NOMO-1 (cell line): ENCODE results near the gene ARHGAP33.

Experiments used
- DNase-seq, 2 experiments: peaks; one replicate each; lab custom pipeline; 2025; ENCODE audit not compliant: unreplicated experiment in 2 of 2; lab: John Stamatoyannopoulos, UW

Gene ARHGAP33

DNA sequence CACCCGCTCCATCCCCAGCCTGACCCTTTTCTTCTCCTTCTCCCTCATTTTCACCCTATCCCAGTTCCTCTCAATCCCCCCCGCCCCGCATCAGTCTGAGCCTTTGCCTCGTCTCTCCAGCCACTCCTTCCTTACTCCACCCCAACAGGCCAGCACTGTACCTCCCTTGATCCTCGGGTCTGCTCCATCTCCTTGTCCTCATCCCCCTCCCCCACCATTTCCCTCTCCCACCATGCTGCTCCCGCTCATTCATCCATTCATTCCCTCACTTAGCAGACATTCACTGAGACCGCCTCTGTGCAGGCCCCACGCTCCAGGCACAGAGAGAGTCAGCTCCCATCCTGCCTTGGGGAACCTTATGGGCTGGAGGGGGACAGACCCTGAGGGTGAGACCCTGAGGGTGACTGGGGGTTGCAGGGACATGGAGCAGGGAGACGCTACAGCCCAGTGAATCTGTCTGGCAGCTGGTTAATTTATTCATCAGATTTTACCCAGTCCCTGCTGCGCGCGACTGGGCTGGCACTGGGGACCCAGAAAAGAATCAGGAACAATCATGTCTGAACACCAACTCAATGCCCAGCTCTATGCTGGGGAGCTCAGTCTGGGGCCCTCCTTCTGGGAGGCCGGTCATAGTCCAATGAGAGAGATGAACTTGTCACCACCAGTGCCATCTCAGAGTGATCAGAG is 881 bp downstream of the ARHGAP33 start:
- no peak for DNase-seq

DNA sequence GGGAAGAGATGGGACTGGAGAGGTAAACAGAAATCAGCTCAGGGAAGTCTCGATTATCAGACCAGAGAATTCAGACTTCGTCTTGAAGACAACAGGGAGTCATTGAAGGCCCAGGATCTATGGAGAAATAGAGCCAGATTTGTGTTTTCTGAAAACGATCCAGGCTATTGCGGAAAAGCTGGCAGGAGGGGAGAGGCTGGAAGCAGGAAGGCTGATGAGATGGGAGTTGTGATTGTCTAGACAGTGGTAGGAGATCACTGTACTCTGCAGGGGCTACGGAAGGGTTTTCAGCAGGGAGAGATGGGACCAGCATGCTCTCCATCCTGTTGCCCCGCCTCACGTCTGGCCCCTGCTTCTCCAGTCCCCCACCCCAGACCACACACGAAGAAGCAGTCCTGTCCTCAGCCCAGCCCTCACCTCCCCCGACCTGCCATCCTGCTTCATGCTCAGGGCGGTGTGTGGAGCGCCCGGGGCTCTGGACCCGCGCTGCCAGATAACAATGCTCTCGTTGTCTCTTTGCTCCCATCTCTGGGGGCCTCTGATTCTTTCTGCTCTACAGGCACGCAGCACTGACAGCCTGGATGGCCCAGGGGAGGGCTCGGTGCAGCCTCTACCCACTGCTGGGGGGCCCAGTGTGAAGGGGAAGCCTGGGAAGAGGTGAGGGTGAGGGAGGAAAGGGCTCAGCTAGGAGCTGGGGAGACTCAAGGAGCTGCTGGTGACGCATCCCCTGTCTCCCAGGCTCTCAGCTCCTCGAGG is 1.9 kb downstream of the ARHGAP33 start:
- no peak for DNase-seq

DNA sequence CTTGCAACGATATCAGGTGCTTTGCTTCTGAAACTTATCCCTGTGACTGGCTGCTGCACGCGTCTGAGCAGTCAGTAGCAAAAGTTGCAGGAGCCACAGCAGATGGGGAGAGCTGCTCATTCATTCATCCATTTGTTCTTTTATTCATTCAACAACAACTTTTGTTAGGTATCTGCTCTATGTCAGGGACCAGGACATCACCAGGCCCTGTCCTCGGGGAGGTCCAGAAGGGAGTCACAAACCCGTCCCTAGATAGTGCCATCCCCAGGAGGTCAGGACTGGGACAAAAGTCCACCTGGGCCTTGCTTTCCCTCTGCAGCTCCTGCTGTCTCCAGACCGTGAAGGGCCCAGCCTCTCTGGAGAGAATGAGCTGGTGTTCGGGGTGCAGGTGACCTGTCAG is 2.6 kb downstream of the ARHGAP33 start:
- DNase-seq, result no peak

DNA sequence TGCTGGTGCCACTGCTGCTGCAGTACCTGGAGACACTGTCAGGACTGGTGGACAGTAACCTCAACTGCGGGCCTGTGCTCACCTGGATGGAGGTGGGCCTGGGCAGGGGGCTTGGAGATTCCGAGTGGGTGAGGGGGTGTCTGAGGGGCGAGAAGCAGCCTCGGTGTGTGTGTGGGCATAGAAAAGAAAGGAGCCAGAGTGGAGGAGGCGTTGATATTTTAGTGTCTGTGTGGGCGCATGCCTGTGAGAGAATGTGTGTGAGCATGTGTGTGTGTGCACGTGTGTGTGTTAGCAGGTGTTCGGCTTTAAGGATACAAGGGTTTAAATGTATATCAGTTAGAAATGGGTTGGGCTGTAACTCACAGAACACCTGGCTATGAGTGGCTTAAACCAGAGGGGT is 3.7 kb downstream of the ARHGAP33 start:
- no peak for DNase-seq

DNA sequence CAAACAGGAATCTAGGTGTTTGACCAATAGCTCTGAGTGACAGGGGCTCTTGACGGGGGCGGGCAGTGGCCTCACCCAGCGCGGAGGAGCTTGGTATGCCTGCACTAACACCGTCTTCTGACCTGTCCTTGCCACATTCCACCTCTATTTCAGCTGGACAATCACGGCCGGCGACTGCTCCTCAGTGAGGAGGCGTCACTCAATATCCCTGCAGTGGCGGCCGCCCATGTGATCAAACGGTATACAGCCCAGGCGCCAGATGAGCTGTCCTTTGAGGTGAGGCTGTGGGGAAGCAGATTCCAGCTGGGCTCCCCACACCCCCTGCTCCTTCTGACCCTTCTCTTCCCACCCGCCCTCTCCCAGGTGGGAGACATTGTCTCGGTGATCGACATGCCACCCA is 4.7 kb downstream of the ARHGAP33 start:
- no peak for DNase-seq

DNA sequence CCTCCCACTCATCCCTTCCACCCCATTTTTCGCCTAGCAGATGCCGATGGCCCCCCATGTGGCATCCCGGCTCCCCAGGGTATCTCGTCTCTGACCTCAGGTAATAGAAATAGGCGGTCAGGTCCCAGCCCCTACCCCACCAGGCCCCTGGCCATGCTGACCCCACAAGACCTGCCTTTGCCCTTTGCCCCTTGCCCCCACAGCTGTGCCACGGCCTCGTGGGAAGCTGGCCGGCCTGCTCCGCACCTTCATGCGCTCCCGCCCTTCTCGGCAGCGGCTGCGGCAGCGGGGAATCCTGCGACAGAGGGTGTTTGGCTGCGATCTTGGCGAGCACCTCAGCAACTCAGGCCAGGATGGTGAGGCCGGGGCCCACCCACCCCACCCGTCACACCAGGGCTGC is 5.4 kb downstream of the ARHGAP33 start:
- no peak for DNase-seq

DNA sequence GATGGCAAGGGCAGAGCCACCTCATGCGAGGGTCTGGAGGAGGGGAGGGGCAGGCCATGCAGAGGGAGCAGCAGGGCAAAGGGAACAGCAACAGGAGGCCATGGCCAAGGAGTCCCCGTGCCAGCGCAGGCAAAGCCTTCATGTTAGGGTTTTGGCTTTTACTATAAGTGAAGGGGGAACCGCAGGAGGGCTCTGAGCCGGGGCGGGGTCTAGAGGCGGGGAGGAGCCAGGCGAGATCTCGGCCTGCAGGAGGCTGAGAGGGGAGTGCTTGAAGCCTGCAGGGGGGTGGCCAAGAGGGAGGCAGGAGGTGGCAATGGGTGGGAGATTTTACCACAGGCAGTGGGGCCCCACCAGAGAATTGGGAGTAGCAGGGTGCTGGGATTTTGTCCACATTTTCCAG is 6.3 kb downstream of the ARHGAP33 start:
- no peak for DNase-seq

DNA sequence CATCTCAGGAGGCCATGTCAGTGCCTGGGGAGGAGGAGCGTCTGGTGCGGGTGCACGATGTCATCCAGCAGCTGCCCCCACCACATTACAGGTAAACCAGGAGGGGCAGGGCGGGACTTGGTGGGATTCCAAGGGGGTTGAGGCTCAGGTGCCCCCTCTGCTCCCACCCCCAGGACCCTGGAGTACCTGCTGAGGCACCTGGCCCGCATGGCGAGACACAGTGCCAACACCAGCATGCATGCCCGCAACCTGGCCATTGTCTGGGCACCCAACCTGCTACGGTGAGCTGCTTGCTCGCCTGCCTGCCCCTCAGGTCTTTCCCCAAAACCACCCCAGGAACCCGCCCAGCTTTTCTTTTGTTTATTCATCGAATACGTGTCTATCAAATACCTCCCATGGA is 7.2 kb downstream of the ARHGAP33 start:
- DNase-seq, result no peak

DNA sequence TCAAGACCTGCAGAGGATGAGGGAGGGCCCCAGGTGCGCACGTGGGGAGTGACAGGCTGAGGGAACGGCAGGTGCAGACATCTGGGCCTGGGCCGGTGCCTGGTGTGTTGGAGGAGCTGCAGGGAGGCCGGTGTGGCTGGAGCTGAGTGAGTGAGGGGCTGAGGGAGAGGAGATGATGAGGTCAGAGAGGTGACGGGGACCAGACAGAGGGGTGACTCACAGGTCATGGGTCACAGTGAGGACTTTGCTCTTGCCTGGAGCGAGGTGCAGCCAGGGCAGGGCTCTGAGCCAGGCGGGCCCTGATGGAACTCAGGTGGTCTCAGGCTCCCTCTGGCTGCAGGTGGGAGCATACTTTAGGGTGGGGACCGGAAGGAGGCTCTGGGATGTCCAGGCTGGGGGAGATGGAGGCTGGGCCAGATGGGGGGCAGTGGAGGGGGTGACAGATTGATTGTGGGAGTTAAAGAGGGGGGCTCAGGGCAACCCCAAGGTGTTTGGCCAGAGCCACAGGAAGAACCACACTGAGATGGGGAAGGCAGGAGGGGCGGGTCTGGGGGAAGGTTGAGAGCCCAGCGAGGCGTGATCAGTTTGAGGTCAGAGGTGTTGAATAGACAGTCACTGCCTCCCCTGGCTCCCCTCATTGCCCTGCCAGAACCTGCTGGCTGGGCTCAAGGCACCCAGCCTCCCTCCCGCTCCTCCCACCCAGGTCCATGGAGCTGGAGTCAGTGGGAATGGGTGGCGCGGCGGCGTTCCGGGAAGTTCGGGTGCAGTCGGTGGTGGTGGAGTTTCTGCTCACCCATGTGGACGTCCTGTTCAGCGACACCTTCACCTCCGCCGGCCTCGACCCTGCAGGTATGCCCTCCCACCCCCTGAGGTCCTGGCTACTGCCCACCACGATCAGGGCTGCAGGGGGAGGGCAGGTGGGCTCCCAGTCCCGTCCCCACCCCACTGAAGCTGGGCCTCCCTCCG is 8.4 kb downstream of the ARHGAP33 start:
- no peak for DNase-seq

DNA sequence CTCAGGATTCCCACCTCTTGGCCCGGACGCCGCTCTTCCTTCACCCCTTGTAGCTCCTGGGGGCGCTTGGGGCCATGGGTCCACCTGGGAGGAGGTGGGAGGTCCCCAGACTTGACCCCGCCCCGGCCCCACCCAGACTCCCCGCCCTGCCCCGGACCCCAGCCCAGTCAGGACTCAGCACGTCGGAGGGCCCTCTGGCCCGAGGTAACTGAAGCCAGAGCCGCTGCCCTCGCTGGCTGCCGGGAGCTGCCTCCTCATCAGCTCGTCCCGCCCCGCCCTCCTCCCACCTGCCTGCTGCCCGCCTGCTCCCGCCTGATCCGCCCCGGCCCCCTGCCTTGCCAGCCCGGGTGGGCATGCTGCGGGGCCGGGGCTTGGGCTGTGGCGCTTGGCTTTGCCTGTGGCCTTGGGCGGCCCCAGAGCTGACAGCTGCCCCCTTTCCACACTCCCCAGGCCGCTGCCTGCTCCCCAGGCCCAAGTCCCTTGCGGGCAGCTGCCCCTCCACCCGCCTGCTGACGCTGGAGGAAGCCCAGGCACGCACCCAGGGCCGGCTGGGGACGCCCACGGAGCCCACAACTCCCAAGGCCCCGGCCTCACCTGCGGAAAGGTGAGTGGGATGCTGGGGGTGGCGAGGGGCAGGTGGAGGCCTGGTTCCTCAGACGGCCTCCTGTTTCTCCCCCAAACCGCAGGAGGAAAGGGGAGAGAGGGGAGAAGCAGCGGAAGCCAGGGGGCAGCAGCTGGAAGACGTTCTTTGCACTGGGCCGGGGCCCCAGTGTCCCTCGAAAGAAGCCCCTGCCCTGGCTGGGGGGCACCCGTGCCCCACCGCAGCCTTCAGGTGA is 9.4 kb downstream of the ARHGAP33 start:
- DNase-seq, result no peak

DNA sequence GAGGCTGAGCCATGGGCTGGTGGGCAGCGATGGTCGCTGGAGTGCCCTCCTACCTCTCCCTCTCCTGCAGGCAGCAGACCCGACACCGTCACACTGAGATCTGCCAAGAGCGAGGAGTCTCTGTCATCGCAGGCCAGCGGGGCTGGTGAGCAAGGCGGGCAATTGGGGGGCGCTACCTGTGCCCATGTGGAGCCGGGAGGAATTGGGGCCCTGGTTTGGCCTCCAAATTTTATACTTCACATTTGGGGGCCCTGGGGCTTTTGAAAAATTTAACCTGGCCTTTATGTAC is 9.9 kb downstream of the ARHGAP33 start:
- DNase-seq, result no peak

DNA sequence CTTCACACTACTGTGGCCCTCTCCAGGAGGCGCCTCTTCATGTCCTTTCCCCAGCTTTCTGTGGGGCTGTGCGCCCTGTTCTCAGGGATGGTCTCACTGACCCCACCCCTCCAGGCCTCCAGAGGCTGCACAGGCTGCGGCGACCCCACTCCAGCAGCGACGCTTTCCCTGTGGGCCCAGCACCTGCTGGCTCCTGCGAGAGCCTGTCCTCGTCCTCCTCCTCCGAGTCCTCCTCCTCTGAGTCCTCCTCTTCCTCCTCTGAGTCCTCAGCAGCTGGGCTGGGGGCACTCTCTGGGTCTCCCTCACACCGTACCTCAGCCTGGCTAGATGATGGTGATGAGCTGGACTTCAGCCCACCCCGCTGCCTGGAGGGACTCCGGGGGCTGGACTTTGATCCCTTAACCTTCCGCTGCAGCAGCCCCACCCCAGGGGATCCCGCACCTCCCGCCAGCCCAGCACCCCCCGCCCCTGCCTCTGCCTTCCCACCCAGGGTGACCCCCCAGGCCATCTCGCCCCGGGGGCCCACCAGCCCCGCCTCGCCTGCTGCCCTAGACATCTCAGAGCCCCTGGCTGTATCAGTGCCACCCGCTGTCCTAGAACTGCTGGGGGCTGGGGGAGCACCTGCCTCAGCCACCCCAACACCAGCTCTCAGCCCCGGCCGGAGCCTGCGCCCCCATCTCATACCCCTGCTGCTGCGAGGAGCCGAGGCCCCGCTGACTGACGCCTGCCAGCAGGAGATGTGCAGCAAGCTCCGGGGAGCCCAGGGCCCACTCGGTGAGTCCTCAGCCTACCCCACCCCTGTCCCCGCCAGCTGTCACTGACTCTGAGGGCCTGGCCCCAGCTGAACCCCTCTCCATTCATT is 11.2 kb downstream of the ARHGAP33 start:
- no peak for DNase-seq

DNA sequence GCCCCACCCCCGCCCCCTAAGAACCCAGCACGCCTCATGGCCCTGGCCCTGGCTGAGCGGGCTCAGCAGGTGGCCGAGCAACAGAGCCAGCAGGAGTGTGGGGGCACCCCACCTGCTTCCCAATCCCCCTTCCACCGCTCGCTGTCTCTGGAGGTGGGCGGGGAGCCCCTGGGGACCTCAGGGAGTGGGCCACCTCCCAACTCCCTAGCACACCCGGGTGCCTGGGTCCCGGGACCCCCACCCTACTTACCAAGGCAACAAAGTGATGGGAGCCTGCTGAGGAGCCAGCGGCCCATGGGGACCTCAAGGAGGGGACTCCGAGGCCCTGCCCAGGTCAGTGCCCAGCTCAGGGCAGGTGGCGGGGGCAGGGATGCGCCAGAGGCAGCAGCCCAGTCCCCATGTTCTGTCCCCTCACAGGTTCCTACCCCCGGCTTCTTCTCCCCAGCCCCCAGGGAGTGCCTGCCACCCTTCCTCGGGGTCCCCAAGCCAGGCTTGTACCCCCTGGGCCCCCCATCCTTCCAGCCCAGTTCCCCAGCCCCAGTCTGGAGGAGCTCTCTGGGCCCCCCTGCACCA is 11.9 kb downstream of the ARHGAP33 start:
- no peak for DNase-seq

DNA sequence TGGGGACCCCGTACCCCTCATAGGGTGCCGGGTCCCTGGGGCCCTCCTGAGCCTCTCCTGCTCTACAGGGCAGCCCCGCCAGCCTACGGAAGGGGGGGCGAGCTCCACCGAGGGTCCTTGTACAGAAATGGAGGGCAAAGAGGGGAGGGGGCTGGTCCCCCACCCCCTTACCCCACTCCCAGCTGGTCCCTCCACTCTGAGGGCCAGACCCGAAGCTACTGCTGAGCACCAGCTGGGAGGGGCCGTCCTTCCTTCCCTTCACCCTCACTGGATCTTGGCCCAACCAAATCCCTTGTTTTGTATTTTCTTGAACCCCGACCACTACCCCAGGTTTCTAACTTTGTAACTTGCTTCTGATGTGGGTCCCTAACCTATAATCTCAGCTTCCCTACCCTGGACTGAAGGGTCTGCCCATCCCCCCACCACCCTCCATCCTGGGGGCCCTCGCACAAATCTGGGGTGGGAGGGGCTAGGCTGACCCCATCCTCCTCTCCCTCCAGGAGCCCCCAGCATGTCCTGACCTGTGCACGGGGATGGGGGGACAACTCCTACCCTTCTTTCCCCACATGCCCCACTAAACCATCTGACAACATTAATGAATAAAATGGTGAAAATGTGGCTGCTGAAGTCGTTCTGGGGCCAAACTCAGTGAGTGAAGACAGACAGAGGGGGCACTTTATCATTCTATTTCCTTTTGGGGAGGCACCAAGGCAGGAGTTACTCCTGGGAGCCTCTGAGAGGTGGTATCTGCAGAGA is 13.0 kb downstream of the ARHGAP33 start:
- DNase-seq, result no peak

DNA sequence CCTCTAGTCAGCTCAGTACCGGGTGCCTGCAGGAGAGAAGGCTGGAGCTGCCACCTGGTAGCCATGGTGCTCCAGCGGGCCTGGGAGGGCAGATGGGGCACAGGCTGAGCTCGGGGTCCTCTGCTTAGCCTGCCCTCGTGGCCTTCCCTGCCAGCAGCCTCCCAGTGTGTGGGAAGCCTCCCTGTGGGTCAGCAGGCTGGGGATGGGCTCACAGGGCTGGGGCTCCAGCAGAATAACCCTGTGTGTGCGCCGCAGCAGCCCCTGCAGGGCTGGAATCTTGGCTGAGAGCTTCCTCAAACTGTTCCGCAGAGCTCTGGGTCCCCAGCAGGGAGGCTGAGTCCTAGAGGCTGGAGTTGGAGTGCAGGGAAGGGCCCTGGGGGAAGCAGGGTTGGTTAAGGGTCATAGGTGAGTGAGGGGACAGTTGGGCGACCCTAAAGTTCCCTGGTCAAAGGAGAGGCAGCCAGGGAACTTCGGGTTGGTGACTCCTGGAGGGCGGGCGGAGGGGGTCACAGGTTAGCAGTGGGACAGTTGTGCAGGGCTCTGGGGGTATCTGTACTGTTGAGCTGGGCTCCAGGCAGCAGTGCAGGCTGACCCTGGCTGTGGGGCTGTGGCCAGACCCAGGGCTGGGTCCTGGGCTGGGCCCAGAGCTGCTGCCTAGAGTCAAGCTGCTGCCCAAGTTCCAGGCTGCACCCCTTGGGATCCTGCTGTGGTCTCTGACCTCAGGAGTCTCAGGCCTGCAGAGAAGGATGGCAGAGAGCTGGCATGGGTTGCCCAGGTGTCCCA is 14.0 kb downstream of the ARHGAP33 start:
- no peak for DNase-seq

DNA sequence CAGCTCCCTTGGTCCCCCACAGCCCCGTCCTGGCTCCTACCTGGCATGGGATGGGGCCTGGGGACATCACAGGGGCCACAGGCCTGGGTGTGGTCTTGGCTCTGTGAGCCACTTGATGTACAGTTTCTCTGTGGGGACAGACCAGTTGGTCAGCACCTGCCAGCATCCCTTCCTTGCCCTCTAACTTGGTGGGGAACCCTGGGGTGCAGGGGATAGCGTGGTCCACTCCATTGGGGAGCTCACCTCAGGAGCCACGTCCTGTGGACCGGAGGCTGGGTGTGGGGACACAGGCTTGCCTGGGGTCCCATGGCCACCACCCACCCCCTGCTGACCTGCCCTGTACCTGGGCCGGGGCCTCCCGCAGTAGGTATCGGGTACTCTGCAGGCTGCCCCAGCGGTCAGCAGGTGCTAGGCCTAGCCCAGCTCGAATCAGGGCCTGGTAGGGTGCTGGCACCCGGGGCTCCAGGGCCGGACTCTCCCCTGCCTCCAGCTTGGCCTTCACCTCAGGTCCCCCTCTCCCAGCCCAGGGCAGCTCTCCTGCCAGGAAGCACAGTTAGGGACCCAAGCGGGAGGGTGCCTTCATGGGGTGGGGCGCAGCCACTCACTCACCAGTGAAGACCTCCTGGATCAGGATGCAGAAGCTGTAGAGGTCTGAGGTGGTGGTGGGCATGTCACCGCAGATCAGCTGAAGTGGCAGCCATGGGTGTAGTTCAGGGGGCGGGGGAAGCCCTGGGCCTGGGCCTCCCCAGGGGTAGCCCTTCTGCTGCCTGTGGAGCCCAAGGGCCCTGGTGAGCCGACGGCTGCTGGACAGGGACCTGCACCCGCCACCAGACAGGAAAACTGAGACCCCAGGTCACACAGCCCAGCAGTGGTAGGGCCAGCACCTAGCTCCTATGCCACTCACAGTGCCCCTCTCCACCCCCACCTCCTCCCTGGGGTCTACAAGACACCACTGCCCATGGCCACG is 14.9 kb downstream of the ARHGAP33 start:
- DNase-seq, result no peak
